HG02678 (cell line): ENCODE measurements around the gene VPS39.

Experiments
- ATAC-seq: cut with Tn5 transposase; IDR thresholded peaks from one replicate; pipeline ENCODE4 v1.9.1; 2021; ENCODE audit warnings: mild to moderate bottlenecking, moderate library complexity; ENCODE audit not compliant: unreplicated experiment

Gene VPS39

DNA sequence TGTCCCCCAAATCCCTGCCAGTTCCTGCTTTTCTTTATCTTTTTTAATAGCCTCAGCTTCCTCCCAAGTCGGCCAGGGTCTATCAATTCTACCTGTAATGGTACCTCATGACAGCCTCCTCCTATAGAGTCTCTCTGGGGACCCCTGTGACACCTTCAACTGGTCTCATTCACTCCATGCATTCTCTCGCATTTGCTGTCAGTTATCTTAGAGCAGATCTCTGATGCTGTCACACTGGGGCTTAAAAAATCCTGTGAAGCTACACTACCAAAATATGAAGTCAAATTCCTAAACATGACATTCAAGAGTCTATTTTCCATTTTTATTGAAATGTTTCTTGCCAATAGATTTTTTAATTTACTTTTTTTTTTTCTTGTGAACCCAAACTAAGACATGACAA, 5.5 kb downstream of the VPS39 start:
- ATAC-seq = no peak

DNA sequence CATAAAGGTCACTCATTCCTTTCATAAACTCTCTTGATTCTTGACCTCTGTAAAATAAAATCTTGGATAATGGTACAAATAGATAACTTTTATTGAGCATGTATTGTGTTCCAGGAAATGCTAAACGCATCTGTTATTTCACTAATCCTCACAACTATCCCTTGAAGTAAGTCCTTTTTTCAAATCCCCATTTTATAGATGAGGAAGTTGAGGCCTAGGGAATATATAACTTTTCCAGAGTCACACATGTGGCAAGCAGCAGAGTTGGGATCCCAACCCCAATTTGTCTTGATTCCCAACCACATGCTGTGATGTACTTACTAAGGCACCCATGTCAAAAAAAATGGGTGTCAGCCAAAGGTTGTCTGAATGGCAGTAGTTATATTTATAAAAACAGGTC, 6.3 kb downstream of the VPS39 start:
- ATAC-seq = no peak

DNA sequence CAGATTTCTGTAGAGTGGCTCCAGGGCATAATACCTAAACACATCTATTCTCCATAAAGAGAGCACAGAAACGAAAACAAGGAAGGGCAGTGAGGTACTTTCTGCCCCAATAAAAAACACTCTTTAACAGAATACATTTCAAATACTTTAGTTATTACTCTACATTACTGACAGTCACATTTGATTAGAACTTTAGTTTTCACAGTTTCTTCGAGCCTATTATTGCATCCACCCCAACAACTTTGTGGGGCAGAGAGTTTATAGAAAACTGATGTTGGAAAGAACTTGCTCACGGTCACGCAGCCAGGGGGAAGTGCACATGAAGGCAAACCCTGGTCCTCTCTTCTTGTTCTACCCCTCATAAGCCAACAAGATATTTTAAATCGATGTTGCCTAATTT, 9.0 kb downstream of the VPS39 start:
- ATAC-seq = no peak

DNA sequence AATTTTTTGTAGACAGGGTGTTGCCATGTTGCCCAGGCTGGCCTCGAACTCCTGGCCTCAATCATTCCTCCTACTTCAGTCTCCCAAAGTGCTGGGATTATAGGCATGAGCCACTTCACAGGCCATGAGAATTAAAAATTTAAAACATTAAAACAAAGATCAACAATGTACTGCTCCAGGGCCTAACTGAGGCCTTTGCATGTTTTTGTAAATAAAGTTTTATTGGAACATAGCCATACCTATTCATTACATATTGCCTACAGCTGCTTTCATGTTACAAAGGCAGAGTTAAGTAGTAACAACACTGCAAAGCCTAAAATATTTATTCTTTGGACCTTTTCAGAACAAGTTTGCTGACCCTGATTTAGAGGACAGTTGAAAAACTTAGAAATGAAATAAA, 9.6 kb downstream of the VPS39 start:
- ATAC-seq = no peak

DNA sequence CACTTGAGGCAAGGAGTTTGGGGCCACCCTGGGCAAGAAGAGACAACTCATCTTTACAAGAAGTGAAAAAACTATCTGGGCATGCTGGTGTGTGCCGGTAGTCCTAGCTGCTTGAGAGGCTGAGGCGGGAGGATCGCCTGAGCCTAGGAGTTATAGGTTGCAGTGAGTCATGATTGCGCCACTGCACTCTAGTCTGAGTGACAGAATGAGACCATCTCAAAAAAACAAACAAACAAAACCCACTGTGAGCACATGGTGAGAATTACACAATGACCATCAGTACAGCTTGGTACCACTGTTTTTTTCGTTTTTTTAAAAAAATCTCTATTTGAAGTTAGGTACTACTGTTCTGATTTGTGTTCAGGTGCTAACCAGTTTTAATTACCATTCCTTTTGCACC, 13.6 kb downstream of the VPS39 start:
- no peak for ATAC-seq

DNA sequence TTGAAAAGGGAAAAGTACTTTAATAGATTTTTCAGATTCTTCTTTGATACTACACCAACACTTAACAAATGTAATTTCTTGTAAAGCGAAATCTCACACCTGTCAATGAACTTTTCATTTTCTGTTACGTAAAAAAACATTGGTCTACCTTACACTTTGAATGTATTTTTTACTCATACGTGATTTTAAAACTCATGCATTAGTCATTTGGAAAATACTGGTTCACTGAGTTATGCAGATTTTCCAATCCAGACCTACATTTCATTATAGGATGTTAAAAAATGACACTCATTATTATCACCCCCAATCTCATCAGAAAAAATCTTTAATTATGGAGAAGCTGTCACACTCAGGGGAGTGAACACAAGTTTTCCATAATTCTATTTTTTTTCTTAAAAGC, 14.7 kb downstream of the VPS39 start:
- no peak for ATAC-seq

DNA sequence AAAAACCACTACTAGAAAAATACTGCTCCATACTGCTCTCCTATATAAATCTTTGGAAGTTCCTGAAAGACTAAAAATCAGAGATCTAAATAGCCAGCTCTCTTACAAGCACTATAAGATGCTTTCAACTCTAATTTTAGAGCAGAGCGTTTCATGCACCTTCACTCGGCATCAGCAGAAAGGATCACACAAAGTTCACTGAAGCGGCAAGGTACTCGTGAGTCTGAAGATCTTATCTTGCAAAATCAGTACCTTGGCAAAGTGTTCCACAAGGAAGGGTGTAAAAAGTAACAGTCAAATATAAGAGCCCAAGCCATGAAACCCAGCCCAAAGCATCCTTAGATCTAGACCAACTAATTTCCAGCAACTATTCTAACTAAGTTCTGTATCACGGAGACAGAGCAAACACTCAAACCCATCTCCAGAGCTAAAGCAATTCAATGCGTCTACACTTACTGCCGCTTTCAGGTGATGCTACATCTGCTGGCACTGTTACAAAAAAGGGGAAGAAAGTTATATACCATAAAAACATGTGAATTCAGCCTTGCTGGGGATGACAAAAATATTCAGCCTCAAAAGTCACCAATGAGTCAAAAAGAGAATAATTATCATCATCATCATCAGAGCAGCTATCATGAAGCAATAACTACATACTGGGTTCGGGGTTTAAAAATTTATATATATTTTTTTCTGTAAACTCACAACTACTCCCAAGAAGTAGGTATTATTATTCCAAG, 16.3 kb downstream of the VPS39 start:
- ATAC-seq = no peak

DNA sequence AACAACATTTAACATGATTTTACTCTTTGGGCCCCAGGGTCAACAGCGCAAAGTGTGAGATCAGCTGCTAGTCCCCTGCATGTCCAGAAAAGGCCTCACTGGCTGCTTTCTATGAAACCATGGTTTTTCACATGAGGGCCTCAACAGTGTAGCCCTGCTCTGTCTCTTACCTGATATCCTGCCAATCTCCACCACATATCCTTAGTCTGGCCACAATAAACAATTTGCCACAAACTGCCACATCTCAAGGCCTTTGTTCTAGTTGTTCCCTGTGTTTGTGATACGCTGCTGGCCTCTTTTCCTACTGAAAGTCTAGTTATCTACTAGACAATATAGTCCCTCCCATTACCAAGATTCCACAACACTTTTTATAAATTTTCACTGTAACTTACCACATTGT, 17.7 kb downstream of the VPS39 start:
- ATAC-seq = no peak

DNA sequence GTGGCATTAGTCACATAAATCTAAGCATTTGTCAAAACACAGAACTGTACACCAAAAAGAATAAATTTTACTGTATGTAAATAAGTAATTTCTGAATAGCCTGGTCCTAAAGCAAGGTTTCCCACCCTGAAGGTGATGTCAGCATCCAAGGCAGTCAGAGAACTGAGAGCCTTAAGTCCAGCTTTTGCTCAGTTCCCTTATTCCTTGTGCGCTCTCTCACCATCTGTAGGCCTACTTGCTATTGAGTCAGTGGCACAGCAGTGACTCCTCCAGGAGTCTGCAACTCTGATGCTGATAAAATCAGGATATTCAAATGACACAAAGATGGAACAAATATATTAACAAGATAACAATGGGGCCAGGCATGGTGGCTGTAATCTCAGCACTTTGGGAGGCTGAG, 22.3 kb downstream of the VPS39 start:
- no peak for ATAC-seq

DNA sequence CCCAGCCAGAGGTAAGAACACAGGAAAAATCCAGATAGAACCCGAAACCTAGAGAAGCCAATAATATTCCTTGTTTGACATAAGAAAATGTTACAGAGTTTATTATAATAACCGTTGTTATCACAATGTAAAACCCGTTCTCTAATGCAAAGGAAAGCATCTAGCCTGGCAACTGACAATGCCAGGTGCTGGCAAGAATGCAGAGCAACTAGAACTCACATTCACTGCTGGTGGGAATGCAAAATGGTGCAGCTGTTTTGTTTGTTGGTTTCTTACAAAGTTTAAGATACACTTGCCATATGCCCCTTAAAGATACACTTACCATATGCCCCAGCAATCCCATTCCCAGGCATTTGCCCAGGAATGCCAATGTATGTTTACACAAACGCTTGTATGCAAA, 23.4 kb downstream of the VPS39 start:
- ATAC-seq = no peak

DNA sequence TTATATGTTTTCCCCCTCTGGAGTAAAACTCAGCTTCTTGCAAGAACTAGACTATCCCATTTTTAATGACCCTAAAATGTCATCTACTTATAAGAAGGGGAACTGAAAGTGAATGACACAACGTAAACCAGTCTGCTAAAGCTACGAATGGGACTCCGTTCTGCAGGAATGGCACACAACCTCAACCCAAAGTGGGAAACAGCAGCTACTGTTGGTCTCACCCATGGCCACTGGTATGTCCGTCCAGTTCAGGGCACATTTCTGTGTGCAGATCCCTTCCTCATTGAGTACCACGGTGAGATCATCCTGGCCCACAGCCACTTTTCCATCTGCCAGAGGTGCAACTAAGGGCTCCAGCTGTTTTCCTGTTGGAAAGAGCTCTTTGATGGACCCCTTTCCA, 23.8 kb downstream of the VPS39 start:
- ATAC-seq = no peak

DNA sequence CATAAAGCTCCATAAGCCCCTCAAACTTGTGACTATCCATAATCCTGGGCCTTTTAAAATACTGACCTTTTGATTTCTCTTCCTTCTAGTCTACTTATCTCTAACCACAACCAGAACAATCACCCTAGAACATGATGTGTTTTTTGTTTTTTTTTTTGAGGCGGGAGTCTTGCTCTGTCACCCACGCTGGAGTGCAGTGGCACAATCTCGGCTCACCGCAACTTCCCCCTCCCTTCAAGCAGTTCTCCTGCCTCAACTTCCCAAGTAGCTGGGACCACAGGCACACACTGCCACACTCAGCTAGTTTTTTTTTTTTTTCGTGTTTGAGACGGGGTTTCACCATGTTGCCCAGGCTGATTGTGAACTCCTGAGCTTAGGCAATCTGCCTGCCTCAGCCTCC, 25.1 kb downstream of the VPS39 start:
- no peak for ATAC-seq

DNA sequence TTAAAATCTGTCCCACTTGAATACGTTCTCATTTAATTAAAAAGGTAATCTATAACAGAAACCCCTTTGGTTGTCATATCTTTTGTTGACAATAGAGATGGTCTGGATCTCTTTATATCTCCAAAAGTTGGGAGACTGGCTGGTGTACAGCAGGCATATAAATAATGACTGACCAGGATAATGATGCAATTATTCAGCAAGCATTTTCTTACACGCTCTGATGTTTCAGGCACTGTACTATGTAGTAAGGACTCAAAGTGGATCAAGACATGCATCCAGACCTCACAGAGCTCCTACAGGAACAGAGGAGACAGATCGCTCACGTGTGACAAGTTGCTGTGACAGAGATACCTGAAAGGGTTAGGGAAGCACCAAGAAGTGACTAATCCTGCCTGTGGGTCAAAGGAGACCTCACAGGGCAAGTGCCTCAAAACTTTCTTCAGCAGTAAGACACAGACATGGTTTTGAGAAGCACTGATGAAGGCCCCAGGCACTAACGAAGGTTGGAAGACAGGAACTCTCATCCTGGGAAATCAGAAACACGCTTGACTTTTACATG, 25.7 kb downstream of the VPS39 start:
- no peak for ATAC-seq

DNA sequence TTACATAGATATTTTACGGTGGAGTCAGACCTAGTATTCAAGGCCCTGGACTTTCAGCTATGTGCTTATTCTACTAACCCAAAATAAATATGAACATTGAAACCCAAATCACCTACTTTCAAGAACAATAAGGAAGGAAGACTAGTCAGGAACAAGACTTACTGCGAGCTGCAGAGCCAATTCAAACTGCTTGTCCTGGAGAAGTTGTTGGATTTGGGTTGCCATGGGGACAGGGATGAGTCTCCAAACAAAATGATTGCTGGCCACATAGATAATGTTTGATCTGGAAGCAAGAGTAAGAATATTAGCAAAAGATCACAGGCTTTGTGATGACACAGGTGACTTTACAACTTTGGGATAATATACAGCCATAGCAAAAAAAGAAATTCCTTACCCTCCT, 30.0 kb downstream of the VPS39 start:
- no peak for ATAC-seq

DNA sequence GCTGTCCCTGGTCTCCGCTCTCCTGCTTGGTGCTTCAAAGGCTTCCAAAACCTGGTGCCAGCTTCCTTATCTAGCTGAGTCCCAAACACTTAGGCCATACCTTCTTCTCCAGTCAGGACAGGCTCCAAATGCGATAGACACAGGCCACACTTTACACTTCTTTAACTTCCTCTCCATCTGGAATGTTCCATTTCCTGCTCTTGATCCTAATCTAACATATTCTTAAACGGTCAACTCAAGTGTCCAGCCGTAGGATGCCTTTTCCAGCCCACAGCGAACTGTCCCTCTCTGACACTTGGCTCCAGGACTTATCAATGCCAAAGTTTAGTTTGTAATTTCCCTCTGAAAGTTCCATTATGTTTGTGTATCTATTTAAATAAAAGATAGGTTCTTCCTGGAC, 32.4 kb downstream of the VPS39 start:
- no peak for ATAC-seq

DNA sequence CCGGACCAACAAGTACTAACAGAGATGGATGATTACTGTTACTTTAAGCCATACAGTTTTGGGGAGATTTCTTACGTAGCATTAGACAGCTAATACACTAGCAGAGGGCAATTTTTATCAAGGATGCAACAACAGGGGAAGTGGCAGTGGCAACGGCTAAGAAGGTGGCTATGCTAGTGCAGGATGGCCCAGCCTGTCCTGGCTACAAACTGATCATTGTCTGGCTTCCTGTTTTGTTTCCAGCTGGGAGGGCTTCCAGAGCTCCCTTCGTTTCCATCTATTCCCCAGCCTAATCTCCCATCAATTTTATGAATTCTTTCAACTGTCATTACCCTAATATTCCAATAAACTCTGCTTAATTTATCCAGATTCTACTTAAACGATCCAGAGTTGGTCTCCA, 35.6 kb downstream of the VPS39 start:
- ATAC-seq = no peak

DNA sequence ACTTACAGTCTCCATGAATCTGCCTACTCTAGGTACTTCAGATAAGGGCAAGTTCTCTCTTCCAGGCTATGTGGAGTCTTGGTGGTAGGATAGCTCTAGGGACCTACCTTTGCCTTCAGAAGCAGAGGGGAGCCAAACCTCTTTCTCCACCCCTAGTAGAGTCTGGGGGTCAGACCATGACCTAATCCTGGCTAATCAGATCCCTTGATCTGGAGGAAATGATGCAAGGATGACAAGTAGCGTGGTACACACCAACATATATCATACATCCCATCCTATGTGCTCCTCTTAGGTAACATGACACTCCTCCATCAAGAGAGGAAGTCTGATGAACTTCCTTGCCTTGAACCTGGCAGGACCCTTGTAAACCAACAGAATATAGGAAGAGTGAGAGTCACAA, 36.3 kb downstream of the VPS39 start:
- ATAC-seq = no peak

DNA sequence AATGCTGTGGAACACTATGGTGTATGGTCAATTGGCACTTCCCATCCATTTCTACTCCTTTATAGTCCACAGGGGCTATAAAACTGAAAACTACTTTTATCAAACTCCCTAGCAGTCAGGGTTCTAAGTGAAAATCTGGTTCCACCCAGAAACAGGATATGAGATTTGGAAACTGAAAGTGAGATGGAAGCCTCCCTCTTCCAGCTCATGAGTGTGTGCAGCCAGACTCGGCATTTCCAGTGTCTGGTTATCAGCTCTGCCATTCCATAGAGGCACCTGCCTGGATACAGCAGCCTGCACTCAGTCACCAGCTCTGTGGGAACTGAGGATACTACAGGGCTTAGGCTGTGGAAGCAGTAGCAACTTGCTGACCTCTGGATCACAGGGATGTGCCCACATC, 37.0 kb downstream of the VPS39 start:
- no peak for ATAC-seq

DNA sequence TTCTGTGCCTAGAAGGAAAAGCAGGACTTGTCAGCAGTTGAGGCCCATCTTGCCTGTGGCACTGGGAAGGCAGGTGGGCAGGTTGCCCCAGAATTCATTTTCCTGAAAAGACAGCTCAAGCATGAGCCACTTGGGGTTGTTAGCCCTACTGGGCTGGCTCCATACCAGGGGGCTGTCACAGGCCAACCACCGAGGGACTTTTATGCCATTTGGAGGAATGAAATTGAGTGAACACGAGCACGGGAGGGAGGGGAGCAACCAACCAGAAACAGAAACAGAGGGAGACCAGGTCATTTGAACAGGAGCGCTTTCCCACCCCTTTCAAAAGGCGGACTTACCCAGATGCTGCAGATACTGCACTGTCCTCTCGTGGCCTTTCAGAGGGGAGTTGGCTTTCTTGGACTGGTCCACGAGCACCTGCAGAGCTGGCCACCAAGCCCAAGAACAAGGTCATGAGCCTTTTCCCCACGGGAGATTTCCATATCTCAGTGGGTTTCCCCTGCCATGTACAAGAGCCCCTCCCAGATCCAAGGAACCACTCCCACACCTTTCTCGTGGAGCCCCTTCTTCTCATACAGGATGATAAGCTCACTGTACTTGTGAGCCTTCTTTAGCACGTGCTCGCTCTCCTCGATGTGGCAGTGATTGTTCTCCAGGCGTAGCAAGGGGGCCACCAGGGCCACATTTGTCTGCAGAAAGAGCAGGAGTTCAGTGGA, 41.7 kb downstream of the VPS39 start:
- ATAC-seq = no peak

DNA sequence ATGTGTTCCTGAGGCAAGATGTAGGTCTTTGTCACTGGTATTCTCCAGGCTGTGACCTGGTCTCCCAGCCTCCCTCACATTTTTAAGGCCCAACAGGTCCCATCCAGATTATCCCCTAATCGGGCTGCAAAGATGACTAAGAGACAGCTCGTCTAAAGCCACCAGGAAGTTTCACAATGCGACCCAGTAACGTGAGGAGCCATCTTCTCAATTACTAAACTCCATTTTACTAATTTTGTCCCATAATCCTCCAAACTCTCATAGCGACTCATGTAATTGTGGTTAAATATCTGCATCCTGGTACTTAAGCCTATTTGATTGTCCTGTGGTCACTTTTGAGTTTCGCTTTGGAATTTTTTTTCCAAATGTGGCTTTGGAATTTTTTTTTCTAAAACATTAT, 43.0 kb downstream of the VPS39 start:
- ATAC-seq = no peak

DNA sequence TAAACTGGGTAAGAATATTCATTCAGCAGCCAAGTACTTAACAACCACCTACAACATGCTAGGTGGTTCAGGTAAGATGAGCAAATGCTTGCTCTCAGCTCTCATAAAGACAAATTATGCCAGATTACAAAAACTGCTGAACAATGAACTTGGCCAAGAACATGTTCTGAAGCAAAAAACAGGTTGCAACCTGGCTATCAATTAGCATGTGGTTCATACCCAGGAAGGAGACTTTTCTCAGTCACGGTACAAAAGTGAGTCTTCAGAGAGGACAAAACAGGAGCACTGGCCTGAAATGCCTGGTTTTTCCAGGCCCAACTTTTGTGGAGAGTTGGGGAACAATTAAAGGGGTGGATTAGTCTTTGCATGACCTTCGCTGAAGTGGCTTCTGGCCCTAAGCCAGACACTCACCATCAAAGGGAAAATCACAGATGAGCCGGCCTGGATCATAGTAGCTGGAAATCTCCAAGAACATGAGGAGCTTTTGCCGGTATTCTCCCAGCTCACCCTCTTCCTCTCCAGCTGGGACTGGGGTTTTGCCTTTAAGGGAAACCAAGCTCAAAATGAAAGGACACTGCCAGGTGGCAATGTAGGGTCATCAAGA, 44.1 kb downstream of the VPS39 start:
- ATAC-seq = no peak

DNA sequence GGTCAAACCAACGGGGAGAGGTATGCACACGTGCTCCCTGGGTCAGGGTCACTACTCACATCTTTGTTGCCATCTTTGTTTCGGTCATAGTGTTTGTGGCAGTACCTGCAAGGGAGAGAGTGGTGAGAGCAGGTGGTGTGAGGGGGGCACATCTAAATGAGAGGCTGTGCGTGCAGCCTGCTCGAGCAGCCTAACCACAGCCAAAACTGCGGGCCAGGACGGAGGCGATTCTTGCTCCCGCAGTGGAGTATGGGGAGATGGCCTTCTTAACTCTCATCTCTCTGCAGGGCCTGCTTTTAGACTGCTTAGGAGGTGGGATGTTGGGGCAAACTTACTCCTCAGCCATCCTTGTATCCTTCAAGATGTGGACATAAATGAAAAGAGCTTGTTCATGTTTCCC, 44.8 kb downstream of the VPS39 start:
- no peak for ATAC-seq
